ENCODE results near the gene GPR62. TPM values are rescaled to one million over a fixed set of nuclear protein-coding genes. Genes with fewer than 3 reads are reported as not detected.
"Not testable (repeated sequence)": the region's sequence is repeated elsewhere in the genome, so short reads cannot be mapped to it uniquely, and the experiment has no call there.

Gene GPR62, protein sequence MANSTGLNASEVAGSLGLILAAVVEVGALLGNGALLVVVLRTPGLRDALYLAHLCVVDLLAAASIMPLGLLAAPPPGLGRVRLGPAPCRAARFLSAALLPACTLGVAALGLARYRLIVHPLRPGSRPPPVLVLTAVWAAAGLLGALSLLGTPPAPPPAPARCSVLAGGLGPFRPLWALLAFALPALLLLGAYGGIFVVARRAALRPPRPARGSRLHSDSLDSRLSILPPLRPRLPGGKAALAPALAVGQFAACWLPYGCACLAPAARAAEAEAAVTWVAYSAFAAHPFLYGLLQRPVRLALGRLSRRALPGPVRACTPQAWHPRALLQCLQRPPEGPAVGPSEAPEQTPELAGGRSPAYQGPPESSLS
- not detected in 2 replicates for polyA plus RNA-seq (2014; cell fraction: cytosol; rRNA removed)
- polyA plus RNA-seq (2014; cell fraction: nucleus; rRNA removed): not detected in 2 replicates

DNA sequence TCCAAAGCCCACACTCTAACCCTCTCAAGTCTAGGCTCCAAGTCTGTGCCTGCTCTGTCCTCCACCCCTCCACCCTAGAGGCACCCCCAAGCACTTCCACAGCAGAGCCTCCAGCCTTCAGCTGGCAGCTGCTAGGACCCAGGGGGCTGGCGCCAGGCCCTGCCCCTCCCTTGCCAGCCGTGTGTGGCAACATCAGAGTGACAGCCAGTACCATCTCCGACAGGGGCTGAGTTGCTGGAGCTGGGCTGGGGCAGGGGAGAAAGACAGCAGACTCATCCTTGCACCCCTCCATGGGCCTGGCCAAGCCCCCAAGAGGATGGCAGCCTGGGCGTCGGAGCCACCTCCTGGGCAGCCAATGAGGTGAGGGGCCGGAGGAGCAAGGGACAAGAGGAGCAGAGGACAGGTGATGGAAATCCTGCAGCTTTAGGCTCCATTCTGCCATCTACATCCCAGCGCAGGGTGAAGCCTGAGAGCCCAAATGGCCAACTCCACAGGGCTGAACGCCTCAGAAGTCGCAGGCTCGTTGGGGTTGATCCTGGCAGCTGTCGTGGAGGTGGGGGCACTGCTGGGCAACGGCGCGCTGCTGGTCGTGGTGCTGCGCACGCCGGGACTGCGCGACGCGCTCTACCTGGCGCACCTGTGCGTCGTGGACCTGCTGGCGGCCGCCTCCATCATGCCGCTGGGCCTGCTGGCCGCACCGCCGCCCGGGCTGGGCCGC is at the start of gene GPR62:
TSS of gene GPR62 (plus strand) at position 207 of the 718 bp plus-strand sequence. CDS start at position 479, 272 bp downstream.
- DNase-seq (ENCODE audit: low spot score): no peak

DNA sequence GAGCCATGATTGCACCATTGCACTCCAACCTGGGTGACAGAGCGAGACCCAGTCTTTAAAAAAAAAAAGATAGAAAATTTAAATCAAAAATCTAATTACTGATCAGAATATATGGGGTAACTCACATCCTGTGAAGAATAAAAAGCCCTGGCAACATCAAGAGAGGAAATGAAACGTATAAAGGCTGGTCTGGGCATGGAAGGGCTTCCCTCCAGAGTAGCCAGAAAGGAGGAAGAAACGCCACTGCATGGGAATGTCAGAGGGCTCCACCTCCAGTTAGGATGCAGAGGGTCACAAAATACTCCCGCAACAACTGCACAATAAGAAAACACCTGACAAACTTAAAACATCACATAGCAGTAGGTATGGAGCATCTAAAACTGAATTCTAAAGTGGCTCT is 47.2 kb upstream of the GPR62 start:
- DNase-seq (ENCODE audit: low spot score): no peak

DNA sequence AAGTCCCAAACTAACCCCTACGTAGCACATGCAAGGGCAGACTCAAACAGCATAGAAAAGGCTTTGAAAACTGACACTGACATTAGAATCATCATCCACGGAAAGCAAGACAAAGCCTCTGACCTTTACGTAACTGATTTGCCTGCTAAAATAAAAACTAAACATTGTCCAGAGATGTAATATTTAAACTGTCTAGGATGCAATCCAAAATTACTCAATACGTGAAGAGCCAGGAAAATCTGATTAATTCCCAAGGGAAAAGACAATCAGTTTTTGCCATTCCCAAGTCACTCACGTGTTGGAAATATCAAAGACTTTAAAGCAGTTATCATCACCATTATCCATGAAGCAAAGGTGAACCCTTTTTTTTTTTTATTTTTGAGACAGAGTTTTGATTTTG is 38.8 kb upstream of the GPR62 start:
- no peak for DNase-seq (ENCODE audit: low spot score)

DNA sequence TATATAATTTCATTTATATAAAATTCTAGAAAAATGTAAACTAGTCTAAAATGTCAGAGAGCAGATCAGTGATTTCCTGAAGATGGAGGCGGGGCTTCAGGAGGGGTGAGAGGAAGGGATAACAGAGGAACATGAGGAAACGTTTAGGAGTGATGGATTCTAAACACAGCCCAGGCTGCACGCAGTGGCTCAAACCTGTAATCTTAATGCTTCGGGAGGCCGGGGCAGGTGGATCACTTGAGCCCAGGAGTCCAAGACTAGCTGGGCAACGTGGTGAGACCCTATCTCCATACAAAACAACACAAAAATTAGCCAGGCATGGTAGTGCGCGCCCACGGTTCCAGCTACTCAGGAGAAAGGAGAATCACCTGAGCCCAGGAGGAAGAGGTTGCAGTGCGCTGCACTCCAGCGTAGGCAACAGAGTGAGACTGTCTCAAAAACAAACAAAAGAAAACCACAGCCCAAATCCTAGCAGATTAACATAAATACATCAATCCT is 34.1 kb upstream of the GPR62 start:
- no peak for DNase-seq (ENCODE audit: low spot score)

DNA sequence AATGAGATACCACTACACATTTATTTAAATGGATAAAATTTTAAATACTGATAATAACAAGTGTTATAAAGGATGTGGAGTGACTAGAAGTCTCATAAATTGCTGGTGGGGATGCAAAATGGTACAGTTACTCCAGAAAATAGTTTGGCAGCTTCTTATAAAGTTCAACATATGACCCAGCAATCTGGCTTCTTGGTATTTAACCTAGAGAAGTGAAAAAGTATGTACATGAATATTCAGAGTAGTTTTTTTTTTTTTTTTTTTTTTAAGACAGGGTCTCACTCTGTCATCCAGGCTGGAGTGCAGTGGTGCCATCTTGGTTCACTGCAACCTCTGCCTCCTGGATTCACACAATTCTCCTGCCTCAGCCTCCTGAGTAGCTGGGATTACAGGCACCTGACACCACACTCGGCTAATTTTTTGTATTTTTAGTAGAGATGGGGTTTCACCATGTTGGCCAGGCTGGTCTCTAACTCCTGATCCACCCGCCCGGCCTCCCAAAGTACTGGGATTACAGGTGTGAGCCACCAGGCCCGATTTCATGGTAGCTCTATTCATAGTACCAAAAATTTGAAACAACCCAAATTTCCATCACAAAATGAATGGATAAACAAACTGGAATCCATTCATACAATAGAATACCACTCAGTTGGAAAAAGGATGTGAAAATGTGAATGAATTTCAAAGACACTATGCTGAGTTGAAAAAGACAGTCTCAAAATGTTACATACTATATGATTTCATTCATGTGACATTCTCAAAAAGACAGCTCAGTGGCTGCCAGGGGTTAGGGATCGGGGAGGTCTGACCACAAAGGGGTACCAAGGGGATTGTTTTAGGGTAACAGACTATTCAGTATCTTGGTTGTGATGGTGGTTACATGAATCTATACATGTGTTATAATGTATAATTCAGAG is 27.9 kb upstream of the GPR62 start:
- no peak for DNase-seq (ENCODE audit: low spot score)

DNA sequence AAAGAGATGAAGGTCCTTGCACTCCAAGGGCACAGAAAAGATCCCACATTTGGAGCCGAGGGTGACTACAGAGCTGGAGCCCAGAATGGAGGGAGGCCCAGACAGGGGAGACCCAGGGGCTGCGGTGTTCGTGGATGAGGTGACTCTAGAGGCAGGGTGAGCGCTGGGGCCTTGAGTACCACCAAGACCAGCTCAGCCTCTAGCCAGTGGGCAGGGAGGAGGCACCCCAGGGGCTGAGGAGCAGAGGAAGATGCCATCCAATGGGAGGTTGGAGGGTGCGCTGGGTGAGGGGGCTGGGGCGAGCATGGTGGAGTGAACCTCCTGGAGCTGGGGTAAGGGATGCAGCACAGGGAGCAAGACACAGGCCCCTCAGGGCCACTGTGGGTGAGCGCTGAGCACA is 26.7 kb upstream of the GPR62 start:
- DNase-seq (ENCODE audit: low spot score): no peak

DNA sequence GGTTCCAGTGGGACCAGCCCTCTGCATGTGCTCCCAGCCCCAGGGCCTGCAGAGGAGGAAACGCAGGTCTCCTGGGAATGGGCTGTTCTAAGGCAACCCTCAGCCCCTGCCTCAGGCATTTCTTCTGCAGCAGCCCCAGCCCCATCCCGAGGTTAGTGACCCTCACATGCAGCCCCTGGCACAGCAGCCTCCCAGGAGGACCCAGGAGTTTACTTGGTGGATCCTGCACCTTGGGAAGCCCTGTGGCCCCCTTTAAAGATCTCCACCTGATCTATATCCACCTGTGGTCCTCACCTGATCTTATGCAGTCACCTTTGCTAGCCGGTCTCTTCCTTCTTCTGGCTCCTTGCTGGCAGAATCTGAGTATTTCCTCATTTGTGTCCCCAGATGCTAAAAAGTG is 26.2 kb upstream of the GPR62 start:
- not testable (repeated sequence) for DNase-seq (ENCODE audit: low spot score)

DNA sequence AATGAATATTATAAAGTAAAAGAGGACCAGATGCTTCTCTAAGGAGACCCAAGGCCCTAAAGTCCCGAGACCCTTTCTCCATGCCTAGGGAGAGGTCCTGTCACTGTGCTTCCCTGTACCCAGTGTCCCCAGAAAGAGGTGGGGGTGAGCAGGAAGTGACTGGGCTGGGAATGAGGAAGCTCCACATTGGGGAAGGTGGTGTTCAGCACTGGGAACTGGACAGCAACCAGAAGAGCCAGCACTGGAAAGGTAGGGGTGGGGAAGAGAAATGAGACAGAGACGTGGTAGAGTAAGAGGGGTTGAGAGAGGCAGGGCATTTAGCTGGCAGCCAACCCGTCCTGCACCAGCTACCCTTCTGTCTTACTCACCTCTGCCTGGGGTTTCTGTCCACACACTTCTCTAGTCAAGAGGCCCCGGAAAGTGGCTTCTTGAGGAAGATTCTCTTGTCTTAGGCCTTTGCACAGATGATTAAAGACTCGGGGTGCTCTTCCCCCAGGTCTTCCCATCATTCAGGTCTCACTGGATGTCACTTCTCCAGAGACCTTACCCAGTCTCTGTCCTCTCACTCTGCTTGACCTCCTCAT is 25.7 kb upstream of the GPR62 start:
- DNase-seq (ENCODE audit: low spot score): no peak

DNA sequence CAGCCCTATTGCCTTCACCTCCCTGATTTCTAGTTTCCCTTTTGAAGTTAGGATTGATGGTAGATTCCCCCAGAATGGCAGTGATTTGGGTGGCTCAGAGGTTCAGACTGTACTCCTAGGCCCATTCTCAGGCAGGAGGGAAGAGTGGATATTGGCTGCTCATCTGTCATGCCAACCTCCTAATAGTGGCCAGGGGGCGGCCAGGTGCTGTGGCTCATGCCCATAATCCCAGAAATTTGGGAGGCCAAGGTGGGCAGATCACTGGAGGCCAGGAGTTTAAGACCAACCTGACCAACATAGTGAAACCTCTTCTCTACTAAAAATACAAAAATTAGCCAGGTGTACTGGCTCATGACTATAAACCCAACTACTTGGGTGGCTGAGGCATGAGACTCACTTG is 24.7 kb upstream of the GPR62 start:
- DNase-seq (ENCODE audit: low spot score): no peak

DNA sequence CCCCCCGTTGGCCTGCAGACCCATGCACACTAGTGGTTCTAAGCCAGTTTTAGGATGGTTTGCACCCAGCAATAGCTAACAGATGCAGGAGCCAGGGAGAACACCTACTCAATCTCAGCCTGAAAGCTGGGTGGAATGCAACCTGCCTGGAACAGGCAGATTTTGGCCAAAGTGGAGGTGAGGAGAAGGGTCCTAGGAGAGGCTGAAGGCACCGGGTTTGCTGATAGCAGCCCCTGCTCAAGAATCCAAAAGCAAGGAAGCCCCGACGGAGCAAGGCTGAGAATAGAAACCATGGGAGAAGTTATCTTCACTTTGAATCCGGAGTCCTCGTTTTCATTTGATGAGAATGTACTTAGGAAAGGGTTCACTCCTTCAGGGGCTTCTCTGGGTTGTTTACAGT is 23.4 kb upstream of the GPR62 start:
- no peak for DNase-seq (ENCODE audit: low spot score)

DNA sequence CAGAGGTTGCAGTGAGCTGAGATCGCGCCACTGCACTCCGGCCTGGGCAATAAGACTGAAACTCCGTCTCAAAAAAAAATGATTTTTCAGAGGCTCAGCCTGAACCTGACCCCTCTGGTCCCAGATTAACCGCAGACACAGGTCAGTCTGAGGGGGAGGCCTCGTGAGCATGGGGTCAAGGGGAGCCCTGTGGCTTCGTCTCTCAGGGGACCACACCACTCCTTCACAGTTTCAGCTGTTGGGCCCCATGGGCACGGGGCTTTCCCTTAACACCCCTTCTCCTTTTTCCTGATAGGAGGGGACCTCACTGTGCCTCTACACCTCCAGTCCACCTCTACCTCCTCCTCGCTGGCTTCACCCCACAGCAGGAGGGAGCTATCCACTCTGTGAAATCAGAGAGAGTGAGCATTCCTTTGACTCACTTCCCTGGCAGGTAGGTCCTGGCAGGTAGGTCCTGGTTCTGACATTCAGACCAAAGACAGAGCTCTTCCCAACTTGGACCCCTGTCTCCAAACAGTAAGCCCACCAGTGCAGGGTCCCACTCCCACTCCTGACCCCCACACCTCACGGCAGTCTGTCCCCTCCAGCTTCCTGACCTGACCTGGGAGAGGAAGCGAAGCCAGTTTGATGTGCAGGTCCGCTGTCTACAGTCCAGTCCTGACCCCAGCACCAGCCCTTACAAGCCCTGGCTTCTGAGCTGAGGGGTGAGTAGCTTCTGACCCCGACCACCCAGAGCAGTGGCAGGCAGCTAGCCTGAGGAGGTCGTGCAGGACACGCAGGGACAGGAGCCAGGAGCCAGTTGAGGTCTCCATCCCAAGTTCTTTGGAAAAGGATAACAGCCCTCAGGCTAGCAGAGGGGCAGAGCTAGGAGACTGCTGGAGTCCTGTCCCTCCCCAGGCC is 22.5 kb upstream of the GPR62 start:
- no peak for DNase-seq (ENCODE audit: low spot score)

DNA sequence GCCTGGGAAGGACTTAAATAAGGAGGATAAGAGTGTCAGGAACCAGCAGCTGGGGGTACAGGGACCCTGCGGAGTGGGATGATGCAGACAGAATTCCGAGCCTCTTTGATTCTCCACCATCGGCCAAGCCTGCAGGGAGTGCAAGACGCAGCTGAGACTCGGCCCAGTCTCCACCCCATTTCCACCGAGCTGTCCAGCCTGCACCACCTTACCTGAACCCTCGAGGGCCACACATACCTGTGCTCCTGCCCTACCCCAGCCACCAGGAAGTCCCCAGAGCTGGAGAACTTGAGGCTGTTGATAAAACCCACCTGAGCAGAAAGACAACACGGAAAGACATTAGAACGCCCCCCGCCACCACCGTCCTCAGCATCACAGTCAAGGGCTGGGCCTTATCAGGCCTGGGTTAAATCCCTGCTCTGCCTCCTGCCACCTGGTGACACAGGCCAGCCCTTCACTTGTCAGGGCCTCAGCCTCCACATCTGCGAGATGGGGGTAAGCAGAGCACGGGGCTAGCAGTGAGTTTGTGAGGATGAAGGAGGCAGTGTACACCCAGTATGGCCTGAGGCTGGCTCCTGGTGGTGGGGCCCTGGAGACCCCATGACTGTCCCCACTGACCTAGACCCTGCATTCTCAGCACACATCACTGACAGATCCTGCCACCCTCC is 21.6 kb upstream of the GPR62 start:
- DNase-seq (ENCODE audit: low spot score): no peak

DNA sequence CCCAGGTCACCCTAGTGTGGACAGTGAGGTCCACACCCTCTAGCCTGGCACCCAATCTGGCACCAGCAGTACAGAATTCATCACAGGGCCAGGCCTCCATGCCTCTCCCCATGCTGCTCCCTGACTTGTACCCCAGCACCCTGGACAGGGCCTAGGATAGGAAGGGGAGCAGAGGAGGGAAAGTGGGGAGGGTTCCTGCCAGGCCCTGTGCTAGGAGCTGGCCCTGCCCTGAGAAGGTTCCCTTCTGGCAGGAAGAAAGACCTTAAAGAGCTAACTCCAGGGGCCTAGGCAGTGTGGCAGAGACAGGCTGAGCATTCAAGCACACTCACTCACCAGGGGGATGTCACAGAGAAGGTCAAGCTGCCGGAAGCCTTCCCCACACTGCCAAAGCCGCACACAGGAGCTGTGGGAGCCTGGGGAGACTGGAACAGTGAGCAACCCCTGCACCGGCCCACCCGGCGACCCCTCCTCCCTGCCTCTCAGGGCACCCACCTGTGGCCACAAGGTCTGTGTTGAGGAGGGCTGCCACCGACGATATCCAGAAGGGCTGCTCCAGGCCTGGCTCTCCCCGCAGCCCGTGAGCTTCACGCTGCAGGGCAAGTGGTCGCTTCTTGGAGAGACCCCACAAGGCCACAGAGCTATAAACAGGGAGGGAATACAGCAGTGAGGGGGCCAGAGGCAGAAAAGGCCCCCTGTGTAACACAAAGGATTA is 20.9 kb upstream of the GPR62 start:
- DNase-seq (ENCODE audit: low spot score): no peak

DNA sequence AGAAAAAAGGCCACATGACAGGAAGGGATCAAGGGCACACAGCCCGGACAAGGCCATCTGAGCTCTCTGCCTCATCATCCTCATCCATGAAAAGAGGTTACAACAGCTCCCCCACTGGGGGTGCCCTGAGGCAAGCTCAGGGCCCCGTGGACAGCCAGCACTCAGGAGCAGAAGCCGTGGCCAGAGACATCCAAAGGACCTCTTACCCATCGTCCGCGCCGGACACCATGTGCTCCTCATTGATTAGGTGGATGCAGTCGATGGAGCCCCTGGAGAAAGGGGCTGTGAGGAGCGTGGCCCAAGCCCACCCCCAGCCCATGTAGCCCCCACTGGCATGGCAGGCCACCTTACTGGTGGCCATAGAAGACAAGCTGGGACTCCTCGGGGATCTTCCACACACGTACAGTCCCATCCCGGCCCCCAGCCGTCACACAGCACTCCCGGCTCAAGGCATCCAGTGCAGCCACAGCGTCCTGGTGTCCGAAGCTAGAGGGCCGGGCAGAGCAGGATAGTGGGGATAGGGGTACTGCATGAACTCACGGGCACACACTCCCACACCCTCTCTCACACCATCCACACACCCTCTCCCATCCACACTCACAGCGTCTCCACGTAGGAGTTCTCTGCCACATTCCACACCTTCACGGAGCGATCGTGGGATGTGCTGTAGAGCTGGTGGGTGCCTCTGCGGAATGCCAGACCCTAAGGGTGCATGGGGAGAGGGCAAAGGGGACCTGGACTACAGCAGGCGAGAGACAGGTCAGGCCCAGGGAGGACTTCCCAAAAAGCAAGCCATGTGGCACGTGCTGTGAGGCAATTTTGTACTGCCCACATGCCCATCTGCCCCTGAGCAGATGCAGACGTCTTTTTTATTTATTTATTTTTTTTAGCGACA is 19.9 kb upstream of the GPR62 start:
- no peak for DNase-seq (ENCODE audit: low spot score)

DNA sequence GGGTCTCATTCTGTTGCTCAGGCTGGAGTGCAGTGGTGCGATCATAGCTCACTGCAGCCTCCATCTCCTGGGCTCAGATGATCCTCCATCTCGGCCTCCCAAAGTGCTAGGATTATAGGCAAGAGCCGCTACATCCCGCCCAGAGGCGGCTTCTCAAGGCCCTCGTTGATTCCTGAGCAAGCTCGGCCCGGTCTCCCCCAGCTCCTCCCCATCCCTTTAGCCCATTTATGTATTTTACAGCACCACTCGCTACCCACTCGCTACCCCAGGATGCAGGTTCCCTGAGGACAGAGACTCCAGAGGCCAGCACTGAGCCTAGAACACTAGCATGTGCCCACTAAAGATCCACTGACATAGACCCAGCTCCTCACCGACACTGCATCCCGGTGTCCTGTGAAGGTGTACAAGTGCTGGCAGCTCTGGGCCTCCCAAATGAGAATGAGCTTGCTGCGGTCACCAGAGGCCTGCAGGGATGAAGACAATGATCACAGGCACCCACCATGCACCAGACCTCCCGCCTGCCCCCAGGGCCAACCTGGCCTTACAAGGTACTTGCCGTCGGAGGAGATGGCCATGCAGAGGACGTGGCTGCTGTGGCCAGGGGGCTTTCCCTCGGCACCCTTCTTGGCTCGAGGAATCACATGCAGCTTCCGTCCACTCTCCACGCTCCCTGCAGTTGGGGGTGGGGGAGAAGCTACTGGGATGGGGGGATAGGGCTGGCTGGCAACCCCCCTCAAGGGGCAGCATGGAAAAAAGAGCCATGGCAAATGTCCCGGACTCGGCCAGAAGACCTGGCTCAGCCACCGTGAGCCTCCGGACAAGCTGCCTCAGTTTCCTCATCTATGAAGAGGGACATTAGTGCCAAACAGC is 19.1 kb upstream of the GPR62 start:
- DNase-seq (ENCODE audit: low spot score): no peak

DNA sequence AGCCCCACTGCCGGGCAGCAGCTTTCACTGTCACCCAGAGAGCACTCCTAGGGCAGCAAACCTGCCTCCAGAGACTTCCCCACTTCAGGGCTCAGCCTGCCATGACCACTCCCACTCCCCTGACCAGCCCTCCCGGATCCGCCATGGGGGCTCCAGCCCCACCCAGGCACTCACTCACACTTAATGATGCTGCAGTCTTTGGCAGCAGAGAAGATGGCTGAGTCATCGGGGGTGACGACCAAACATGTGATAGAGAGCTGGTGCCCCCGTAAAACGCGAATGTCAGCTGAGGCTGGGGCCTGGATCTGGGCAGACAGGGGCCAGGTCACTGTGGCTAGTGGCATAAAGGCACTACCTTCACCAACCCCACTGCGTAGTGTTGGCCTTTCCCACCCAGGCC is 18.2 kb upstream of the GPR62 start:
- no peak for DNase-seq (ENCODE audit: low spot score)
